Measurements from ENCODE around the gene TTC1. TPM values are rescaled to one million over a fixed set of nuclear protein-coding genes. Genes with fewer than 3 reads are reported as not detected.
A peak's percentile ranks its signal among the peaks of the same experiment; 100 is the strongest.

The TTC1 gene
- total RNA-seq, 1 donor from 2014 or later, result 94.2 TPM

DNA sequence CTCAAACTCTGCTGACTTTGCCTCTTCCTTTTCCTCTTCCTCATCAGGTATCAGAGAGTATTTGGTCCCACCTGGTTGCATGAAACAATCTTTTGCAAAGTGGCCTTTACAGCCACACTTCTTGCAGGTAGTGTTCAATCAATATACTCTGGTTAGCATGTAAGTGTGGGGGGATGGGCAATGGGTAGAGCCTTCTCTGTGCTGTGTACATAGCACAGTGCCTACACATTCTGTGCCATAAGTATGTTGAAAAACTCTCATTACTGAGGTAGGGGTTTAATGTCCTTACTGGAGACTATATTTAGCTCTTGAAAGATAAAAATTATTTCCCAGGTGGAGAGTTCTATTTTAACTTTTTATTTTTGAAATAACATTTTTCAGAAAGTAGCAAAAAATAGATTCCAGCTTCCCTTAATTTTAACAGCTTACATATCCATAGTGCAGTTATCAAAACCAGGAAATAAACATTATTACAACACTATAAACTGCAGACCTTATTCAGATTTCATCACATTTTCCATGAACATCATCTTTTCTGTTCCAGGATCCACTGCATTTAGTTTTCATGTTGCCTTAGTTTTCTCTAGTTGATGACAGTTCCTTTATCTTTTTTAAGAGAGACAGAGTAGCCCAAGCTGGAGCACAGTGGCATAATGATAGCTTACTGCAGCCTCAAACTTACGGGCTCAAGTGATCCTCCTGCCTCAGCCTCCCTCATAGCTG, 15.1 kb downstream of the TTC1 start:
- no peak for DNase-seq
- Histone ChIP-seq H3K27ac (replicated peaks) (no peak overlapping the region), H3K36me3 (peaks cover 44% of the 10 kb centered on the region), H3K9me3 (replicated peaks) (no peaks in the 10 kb centered on the region), H3K4me3 (no peak overlapping the region), H3K27me3 (ENCODE audit: low read depth) (no peaks in the 10 kb centered on the region), H3K4me1 (peaks cover 32% of the 10 kb centered on the region)
- intact Hi-C loops (cut with micrococcal nuclease), result loop anchor here (10.0 kb wide), 2 partner anchors 321 to 371 kb away; no protein-coding TSS in a partner anchor
- TF ChIP-seq, protein P1, sequence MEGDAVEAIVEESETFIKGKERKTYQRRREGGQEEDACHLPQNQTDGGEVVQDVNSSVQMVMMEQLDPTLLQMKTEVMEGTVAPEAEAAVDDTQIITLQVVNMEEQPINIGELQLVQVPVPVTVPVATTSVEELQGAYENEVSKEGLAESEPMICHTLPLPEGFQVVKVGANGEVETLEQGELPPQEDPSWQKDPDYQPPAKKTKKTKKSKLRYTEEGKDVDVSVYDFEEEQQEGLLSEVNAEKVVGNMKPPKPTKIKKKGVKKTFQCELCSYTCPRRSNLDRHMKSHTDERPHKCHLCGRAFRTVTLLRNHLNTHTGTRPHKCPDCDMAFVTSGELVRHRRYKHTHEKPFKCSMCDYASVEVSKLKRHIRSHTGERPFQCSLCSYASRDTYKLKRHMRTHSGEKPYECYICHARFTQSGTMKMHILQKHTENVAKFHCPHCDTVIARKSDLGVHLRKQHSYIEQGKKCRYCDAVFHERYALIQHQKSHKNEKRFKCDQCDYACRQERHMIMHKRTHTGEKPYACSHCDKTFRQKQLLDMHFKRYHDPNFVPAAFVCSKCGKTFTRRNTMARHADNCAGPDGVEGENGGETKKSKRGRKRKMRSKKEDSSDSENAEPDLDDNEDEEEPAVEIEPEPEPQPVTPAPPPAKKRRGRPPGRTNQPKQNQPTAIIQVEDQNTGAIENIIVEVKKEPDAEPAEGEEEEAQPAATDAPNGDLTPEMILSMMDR (IDR thresholded peaks at IDR 0.05; ENCODE audit: borderline replicate concordance), result no peak

DNA sequence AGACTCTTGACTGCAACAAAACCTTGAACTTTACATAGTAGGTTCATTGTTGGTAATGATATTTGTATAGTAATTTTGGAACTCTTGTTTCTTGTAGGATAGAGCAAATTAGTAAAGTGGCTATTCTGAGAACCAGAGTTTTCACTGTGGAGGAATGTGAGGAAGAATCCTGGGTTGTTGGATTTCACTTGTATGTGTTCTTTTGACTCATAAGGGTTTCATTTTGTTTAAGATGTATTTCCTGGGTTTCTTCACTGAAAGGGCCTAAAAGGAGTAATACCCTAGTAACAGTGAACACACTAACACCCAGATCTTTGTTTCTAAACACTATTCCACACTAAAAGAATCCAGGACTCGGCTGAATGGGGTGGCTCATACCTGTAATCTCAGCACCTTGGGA, 20.1 kb downstream of the TTC1 start:
- peaks cover 39% of the 10 kb centered on the region for H3K4me1 ChIP-seq
- H3K27me3 ChIP-seq (ENCODE audit: low read depth), result no peaks in the 10 kb centered on the region
- TF ChIP-seq, protein P1 (IDR thresholded peaks at IDR 0.05; ENCODE audit: borderline replicate concordance), result no peak
- peaks cover 38% of the 10 kb centered on the region for H3K36me3 ChIP-seq
- no peak for DNase-seq
- no peak overlapping the region for H3K4me3 ChIP-seq
- intact Hi-C loops (cut with micrococcal nuclease), result loop anchor here (10.0 kb wide), 2 partner anchors 316 to 366 kb away; no protein-coding TSS in a partner anchor
- H3K9me3 ChIP-seq (replicated peaks), result no peaks in the 10 kb centered on the region
- no peak overlapping the region for H3K27ac ChIP-seq (replicated peaks)

DNA sequence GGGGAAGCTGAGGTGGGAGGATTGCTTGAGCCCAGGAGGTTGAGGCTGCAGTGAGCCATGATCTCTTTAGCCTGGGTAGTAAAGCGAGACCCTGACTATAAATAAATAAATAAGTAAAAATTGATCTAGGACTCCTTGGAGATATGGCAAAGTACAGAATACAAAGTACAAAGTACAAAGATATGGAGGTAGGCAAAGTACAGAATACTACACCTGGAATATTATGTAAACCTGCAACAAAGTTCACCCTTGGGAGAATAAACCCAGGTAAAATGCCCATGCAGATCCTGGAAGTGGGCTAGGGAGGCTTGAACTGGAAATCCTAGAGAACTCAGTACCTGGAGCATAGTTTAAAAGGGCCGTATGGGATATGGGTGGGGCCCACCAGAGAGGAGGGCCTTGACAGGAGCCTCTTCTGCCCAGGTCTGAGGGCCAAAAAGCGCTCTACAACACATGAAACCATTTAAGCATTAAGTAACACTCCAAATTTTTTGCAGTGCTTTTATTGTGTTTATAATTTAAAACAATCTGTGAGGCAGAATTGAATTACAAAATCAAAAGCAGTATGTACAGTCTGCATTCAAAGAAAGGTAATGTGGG, 20.7 kb downstream of the TTC1 start:
- H3K36me3 ChIP-seq, result peaks cover 37% of the 10 kb centered on the region
- H3K27ac ChIP-seq (replicated peaks), result no peak overlapping the region
- H3K4me1 ChIP-seq, result peaks cover 41% of the 10 kb centered on the region
- no peaks in the 10 kb centered on the region for H3K9me3 ChIP-seq (replicated peaks)
- no peak overlapping the region for H3K4me3 ChIP-seq
- TF ChIP-seq, protein P1 (IDR thresholded peaks at IDR 0.05; ENCODE audit: borderline replicate concordance), result no peak
- H3K27me3 ChIP-seq (ENCODE audit: low read depth), result no peaks in the 10 kb centered on the region
- intact Hi-C loops (cut with micrococcal nuclease), result loop anchor here (10.0 kb wide), 2 partner anchors 315 to 365 kb away; no protein-coding TSS in a partner anchor
- no peak for DNase-seq

DNA sequence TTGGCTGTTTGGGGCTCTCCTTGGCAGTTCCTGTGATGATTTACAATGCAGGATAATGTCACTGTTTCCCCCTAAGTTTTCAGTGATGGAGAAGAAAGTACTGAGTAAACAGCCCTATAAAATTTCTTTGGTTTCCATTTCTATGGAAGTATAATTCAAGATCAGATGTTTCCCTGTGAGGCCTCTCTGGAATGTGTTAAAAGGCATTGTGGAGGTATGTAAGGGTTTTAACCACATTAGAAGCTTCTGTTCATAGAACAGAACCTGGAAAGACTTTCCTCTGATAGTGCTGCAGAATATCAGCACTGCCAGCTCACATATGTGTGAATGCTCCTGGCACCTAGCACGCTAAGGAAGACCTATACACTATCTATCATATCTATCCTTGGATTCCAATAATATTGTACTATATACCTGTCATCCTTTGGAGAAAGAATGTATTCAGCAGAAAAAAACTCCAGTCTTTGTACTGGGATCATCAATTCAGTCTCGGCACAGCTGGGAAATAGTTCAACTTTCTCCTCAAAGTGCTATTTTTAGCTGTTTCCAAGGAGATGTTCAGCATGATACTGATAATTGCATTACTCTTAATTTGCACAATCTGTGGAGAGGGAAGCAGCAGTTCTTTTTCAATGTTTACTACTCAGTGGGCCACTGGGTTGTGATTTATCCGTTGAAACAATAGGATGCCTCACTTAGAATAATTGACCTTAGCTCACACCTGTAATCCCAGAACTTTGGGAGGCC, 21.9 kb downstream of the TTC1 start:
- peaks cover 36% of the 10 kb centered on the region for H3K36me3 ChIP-seq
- TF ChIP-seq, protein P1 (IDR thresholded peaks at IDR 0.05; ENCODE audit: borderline replicate concordance), result no peak
- no peak for DNase-seq
- intact Hi-C loops (cut with micrococcal nuclease), result no loop called here
- H3K27me3 ChIP-seq (ENCODE audit: low read depth), result no peaks in the 10 kb centered on the region
- peak overlapping the region; percentile 5 for H3K27ac ChIP-seq (replicated peaks)
- H3K9me3 ChIP-seq (replicated peaks), result no peaks in the 10 kb centered on the region
- H3K4me3 ChIP-seq, result no peak overlapping the region
- H3K4me1 ChIP-seq, result peaks cover 49% of the 10 kb centered on the region

DNA sequence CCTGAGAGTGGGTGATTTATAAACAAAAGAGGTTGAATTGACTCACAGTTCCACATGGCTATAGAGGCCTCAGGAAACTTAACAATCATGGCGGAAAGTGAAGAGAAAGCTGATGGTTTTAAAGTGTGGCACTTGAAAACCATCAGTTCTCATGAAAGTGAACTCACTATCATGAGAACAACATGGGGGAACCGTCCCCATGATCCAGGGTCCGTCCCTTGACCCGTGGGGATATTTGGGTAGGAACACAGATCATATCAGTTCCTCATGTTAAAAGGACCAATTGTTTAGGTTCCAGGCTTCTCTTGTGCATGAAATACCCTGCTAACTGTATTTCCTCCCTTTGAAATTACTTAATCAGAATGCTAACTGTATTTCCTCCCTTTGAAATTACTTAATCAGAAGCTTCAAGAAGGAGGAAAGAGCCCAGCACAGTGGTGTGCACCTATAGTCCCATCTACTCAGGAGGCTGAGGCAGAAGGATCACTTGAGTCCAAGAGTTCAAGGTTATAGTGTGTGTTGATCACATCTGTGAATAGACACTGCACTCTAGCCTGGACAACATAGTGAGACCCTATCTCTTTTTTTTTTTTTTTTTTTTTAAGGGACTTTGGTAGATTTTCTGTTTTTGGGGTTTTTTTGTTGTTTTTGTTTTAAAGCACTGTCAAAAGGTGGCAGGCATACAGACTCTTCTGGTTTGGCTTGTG, 24.8 kb downstream of the TTC1 start:
- H3K4me3 ChIP-seq, result no peak overlapping the region
- no peak for DNase-seq
- intact Hi-C loops (cut with micrococcal nuclease), result no loop called here
- no peaks in the 10 kb centered on the region for H3K9me3 ChIP-seq (replicated peaks)
- H3K4me1 ChIP-seq, result peaks cover 66% of the 10 kb centered on the region
- H3K36me3 ChIP-seq, result peaks cover 40% of the 10 kb centered on the region
- TF ChIP-seq, protein P1 (IDR thresholded peaks at IDR 0.05; ENCODE audit: borderline replicate concordance), result no peak
- peak overlapping the region; percentile 38 for H3K27ac ChIP-seq (replicated peaks)
- H3K27me3 ChIP-seq (ENCODE audit: low read depth), result no peaks in the 10 kb centered on the region
